Activated CD4-positive, CD25-positive, alpha-beta regulatory T cell (primary cell): Measurements from ENCODE around the gene TSPO2.

Source experiments
- DNase-seq, 4 experiments: peaks; one replicate each; lab custom pipeline; 2025; lab: John Stamatoyannopoulos, UW

The TSPO2 gene

DNA sequence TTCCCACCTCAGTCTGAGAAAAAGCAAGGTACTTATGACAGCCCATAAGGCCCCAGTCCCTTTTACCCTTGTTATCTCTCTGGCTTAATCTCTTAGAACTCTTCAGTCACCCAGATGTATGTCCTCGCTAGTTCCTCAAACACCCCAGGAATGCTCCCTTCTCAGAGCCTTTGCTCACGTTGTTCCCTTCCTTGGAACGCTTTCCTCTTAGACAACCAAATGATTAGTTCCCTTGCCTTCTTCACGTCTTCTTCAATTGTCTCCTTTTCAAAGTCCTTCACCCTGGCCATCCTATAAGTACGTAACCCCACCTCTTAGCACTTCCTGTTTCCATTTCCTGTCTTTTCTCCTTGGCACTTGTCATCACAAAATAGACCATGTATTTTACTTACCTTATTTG, 9.6 kb downstream of the TSPO2 start:
- DNase-seq, result no peak

DNA sequence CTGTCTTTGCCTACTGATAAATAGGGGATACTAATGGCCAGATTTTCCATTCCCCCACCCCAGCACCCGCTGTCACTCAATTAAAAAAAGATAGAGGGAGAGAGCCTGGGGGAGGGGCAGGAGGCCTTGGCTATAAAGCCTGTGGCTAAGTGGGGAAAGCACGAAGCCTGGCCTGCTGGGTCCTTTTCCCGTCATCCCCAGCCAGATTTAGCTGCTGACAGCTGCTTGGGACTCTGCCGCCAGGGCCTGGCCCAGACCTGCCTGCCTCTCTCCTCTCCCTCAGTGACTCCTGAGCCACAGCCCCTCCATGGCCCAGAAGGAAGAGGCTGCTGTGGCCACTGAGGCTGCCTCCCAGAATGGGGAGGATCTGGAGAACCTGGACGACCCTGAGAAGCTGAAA, 10.8 kb downstream of the TSPO2 start, which contains the start of gene APOBEC2:
Gene APOBEC2 (plus strand): TSS at position 162 of the 400 bp plus-strand sequence. CDS start 146 bp downstream, at position 308.
- no peak for DNase-seq

DNA sequence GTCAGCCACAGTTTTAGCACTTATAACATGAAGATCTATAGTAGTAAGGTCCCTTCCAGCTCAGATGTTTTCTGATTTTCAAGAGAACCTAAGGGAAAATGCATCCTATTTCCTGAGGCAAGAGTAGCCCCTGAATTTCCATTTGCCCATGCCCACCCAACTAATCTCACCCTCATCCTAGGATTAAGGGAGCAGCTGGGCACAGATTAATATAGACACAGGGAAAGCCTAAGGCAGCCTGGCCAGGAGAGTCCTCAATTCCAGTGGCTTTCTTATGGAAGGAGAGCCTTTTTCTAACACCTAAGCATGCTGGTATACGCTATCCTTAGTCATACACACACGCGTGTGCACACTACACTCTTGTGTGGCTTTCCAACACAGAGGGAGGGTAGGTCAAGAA, 12.2 kb downstream of the TSPO2 start:
- DNase-seq, result no peak

DNA sequence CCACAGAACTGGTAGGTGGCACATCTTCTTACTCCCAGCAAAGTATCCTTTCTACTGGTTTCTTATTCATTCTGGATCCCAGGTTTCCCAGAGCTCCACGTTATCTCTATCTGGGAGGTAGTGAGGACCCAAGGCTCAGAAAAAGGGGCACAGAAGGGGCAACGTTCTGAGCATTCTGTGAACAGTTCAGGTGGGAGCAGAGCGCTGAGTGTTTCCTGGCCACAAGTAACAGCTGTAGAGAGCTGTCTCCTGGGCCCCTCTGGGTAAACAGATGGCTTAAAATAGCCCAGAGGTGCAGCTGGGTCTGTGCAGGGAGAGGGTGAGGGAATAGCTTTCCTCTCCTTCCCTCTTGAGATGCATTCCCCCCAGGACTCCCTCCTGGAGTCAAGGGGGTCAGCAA, 12.9 kb downstream of the TSPO2 start:
- no peak for DNase-seq

DNA sequence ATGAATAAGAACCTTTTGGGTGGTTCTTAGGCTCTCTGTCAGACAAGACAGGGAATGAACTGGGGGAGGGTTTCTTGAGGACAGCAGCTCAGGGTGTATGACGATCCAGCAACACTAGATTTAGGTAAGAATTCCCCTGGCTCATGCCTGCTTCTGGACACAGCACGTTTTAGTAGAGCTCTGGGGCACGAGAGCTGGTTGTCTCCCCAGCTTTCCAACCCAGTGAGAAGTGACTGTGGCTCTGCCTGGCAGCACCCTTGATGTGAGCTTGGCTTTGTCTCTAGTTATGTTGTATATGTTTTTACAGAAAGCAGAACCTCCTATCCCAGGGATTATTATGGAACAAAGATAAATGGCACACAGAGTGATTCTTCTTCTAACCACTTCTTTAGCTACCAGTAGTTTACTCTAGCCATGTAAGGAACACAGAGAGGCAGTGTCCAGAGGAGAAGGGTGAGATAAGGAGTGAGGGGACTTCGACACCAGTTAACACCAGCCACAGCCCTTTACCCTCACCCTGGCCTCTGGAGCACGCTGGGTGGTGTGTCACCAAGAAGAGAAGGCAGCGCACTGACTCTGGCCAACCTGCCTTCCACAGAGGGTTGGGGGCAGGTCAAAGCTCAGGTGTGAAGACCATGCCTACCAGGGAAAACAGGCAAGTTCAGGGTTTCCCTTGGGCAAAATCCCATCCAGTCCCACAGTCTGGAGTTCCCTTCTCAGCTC, 14.7 kb downstream of the TSPO2 start:
- DNase-seq, result no peak

DNA sequence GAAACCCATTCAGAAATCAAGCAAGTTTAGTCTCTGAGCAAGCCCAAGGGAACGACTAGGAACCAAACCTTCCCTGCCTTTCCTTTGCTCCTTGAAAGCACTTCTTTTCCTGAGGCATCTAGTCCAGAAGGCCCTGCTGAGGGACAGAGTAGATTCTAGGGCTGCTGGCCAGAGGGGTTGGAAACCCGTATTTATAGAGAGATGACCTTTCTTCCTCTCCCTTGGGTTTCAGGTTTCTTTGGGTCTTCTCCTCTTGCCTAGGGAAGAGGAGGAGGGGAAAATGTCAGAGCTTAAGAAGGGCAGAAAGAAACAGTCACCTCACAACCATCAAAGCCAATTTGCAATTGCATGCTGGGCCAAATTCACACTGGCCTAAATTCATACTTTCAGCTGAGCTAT, 16.5 kb downstream of the TSPO2 start:
- DNase-seq, result no peak

DNA sequence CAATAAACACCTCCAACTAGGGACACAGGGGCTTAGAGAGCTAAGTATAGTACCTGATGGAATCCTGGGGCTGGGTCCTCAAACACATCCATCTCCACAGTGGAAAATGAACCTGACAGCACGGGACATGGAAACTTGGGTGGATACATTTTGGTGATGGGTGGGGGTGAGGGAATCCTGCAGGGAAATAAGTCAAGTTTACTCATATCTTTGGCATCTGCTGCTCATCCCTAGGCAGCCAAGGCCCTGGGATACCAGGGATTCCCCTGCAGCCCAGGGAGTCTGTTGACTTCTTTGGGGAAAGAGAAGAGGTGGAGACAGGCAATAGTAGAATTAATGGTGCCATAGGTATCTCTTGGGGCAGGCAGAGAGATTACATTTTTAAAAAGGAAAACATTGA, 17.3 kb downstream of the TSPO2 start:
- DNase-seq, result no peak

DNA sequence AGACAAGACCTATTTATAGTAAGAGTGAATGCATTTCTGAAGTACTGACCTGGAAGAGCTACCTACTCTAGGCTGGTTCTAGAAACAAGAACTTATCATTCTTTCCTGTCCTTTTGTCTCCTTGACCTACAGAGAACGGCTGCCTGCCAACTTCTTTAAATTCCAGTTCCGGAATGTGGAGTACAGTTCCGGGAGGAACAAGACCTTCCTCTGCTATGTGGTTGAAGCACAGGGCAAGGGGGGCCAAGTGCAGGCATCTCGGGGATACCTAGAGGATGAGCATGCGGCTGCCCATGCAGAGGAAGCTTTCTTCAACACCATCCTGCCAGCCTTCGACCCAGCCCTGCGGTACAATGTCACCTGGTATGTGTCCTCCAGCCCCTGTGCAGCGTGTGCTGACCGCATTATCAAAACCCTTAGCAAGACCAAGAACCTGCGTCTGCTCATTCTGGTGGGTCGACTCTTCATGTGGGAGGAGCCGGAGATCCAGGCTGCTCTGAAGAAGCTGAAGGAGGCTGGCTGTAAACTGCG, 19.0 kb downstream of the TSPO2 start:
- DNase-seq, result no peak

DNA sequence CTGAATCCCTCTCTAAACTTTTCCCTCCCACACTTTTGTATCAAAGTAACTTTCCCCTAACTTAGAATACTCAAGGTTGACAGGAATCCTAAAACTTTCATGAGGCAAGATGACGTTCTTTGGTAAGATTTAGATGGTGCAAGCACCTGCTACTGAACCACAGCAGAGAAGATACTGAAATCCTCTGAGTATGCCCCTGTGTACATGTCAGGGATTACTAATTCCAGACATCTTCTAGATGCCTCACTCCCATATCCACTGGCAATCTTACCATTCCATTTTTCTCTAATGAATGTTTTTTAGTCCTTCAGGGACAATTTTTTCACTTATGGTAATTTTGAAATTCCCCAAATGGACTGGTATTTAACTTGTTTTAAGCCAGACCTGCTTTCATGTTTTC, 19.8 kb downstream of the TSPO2 start:
- no peak for DNase-seq

DNA sequence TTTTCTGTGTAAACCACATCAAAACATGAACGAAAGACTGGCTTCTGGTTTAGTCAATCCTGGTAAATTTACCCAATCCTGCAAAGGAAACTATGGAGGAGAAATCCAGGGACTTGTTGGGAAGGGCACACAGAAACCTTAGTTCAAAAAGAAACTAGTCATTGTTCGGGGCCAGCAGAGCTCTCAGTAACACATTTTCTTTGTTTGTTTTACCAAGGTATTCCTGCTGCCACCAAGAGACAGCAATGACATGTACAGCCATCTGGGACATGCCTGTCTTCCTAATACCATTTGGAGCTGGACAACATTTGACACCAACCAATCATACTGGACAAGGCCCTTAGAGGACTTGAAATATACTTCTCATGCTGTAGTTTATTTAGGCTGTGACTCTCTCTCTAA, 21.6 kb downstream of the TSPO2 start:
- no peak for DNase-seq

DNA sequence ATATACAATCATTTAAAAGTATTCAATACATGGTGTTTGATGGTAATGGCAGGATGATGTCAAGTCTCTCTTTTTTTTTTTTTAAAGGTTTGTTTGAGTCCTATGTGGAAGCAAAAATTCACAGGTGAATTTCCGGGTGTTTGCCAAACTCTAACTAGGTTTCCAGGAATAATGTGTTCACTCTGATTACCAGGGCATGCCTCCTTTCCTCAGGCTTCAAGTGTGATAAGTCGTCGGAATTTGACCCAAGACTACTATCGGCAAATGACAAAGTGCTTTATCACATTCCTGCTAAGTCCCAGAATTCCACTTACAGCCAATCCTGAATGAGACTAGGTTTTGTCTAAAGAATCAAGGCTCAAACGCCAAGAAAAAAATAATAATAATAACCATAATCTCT, 22.6 kb downstream of the TSPO2 start:
- DNase-seq, result no peak

DNA sequence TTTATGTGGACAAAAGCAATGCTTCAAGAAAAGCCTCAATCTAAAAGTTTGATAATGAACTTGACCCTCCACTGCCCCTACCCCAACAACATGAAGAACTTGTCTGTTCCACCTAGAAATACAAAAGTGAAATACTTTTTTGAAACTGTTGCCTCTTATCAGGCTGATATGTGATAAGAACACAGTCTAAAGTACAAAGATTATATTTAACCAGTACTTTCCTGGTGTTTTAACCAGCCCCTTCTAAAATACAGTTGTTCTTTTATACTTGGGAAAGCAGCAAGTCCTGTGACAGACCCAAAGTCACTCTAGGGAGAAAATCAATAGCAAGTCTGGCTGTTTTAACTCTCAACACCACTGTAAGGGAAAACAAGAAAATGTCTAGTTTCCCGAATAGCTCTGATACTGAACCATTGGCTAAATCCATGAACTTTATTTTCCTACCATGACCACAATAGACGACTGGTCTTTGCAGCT, 23.3 kb downstream of the TSPO2 start:
- no peak for DNase-seq

DNA sequence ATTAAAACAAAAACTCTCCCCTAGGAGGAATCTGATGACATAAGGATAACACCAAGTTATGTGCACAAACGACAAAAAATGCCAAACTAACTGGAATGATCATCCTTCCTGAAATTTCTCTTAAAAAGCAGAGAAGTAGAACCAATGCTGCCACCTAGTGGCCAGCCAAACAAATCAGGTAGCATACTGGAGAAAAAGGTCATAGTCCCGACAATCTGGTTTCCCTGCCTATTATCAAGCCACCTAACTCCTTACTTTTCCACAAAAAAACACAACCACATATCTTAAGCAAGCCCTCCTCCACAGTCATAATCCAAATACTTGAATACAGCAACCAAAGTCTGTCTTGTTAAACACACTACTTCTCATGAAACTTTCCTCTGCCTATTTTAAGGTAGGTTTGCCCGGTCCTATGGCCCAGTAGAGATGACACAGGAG, 24.6 kb downstream of the TSPO2 start:
- peak in 3 of 4 experiments; percentile 20 to 47 (median 31) for DNase-seq

DNA sequence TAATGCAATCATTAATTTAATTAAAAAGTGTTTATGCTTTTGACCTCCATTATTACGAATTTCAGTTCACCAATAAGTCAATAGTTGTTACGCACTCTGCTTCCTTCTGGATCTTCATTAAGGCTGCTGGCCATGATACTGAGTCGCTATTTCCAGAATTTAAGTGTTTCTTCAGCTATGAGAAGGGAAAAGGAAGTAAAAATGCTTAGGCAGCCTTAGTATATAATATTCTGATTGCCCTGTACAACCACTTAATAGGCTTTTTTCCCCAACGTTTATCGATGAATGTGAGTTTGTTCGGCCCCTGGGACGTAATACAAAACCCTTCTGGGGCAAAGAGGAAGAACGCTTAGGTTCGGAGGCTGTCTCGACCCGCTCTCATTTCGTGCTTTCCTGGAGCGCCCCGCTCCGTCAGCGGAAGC, 29.2 kb downstream of the TSPO2 start:
- DNase-seq, result peak in 1 of 4 experiments; percentile 34

DNA sequence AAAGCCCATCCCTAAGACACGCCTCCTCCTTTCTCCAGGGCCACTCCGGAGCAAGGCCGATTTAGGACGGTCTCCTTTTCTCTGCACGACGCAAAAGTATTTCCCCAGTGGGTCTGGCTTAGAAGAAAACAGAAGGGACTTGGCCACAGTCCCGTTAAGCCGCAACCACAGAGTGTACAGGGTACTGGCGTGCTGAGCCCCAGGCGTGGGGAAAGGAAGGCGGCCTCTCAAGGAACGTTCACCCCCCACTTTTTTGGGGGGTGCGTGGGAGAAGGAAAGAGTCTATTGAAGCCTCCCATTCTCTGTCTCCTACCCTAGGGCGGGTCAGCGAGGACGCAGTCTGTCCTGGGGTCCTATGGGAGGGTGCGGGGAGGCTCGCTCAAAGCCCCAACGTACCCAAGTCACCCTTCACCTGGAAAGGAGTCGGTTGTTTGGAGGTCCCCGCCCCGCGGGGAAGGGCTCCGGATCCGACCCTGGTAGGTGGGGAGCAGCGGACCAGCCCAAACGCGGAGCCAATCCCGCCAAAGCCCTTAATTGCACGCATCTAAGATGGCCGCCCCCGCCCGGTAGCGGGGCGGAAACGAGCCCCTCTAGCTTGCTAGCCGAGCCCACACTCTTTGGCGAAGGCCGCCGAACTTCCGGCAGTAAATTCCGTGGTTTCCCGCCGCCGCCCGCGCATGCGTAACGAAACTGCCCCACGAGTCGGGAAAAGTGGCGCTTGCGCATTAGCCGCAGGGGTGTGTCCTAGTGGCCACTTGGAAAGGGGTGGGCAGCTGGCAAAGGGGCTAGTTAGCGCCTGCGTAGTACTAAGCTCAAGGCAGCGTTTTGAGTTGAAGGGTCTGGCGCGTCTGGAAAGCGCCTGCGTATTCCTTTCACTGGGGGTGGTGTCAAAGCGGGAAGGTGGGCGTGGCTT, 29.9 kb downstream of the TSPO2 start, which contains the start of gene OARD1:
Gene OARD1 (minus strand): TSS at position 434 of the 913 bp plus-strand sequence. CDS start 722 bp downstream, outside the sequence.
- peak; percentile 100 for DNase-seq

DNA sequence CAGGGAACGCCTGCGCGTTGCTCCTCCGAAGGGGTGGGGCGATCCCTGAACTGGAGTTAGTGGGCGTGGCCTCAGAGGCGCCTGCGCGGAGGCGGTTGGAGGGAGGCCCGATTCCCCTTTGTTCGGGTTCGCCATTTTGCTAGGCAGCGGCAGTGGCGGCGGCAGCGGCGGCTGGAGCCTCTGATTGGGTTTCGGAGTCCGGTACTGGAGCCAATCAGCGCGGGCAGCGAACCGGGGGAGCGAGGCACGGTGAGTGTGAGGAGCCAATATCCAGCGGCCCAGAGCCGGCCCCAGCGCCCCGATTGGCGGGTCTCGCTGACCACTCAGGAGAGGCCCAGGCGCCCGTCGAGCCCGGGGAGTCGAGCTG, 30.6 kb downstream of the TSPO2 start, which contains the start of gene NFYA:
Gene NFYA (plus strand): TSS at position 139 of the 367 bp plus-strand sequence. CDS start 6,116 bp downstream, outside the sequence.
- DNase-seq, result peak; percentile 100

DNA sequence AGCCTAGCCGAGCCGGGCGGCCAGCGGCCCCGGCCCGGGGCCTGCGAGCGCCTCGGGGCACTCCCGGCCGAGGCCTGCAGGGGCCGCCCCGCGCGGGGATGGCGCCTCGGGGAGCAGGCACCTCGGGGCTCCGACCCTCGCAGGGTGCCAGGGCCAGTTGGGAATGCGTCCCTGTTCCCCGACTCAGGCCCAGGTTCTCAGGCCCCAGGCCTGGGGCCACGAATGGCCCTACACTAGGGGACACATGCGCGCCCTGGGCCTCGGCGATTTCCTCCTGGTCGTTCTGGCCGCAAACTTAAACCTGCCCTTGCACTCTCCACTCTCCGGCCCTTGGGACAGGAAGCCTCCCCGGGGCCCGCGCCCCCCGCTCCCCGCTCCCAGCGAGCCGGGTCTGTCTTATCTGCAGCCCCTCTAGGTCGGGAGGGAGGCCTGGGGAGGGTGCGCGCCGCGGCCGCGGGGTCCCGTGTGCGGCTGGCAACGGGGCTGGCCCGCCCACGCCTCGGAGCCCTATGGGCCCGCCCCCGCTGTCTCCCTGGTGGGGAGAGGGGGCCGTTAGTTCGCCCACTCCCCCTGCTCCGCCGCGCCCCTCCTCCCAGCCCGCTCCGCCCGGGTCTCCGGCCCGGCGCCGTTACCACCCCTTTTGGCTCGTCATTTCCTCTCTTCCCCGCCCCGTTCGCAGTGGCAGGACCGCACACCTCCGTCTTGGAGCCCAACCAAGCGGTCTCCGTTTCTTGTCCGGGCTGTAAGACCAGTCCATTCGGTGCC, 31.1 kb downstream of the TSPO2 start:
- DNase-seq, result peak; percentile 59 to 67 (median 61)

DNA sequence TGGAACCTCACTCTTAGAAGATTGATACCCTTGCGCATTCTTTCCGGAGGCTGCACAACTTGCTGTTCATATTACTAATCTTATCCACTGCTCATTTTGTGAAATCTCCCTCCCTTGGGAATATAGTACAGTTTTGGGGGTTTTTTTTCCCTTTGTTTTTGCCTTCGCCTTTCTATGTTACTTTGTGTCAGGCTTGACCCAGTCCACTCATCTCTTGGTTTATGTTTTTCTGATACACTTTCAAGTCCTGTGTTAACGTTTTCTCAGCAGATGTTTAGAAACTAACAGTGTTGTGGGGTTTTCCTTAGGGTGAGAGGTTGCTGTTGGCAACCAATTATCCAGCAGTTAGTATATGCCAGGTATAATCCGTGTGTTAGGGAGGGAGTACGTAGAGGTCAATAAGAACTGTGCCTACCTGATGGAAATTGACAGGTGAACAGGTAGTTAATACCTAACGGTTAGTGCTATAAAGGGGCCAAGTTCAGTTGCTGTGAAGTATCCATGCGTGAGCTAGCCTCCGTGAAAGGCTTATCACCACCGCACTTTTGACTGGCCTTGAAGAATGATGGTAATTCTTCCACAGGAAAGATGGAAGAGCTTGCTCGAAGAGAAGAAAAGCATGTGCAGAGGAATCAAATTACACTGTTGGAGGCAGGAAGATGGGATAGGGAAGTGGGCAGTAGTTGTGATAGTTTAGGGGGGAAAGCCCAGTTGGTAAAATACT, 31.9 kb downstream of the TSPO2 start:
- no peak for DNase-seq

DNA sequence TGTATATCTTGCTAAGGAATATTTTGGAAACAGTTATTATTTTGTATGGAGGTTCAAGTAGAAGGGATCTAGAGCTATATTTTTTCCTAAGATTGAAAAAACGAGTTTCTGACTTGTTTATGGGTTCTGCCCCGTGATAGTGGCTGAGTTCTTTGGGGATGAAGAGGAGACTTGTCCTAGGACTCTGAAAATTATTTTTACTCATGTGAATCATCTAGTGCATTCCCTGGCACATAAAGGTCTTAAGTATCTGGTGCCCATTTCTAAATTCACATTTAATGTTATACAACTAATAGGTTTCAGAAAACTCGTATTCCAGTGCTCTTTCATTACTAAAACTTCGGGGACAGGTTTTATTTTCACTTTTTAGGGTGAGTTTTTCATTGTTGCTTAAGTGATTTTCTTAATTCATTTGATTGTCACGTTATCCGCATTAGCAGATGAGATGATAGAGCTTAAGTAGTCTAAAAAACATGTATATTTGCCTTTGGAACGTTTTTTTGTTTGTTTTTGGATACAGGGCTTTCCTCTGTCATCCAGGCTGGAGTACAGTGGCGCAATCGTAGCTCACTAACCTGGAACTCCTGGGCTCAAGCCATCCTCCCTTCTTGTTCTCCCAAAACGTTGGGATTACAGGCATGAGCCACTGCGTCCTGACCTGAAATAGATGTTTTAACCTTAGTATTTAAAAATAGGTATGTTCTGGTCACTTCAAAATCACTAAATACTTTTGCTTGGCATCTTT, 32.6 kb downstream of the TSPO2 start:
- DNase-seq, result no peak
